ENCODE data around the gene FGFR4. TPM values are rescaled to one million over a fixed set of nuclear protein-coding genes. Genes with fewer than 3 reads are reported as not detected.

FGFR4 gene
- total RNA-seq, 1 experiment from 2014 or later = 14.7 TPM

DNA sequence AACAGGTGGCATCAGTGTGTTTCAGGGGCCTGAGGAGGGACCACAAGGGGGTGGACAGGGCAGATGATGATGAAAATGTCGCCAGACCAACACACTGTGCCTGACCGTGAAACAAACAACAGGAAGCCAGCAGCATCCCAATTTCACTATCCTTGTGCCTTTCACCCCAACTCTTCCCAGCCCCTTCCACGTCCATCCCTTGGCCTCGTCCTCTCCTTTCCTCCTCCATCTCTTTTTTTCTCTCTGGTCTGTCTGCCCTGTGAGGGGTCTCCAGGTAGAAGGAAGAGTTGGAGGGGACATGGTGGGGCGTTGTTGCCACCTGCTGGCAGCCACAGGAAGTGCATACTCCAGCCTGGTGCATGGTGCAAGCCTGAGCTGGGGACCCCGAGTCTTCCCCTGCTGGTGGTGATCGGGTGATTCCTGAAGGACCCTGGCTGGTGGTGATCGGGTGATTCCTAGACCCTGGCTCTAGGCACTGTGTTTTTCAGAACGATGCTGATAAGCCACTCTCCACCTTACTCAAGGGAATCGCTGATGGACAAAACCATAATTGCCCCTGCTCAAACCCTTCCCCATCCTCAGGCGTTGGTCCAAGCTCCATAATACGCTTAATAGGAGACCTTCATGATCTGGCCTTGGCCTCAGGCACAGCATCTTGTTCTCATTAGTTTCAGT lies 25.1 kb downstream of the FGFR4 start:
- Histone ChIP-seq H3K27ac (no peak overlapping the region), H3F3A (ENCODE audit: insufficient read depth, low read depth) (no peaks in the 10 kb centered on the region), H3K27me3 (ENCODE audit: insufficient read depth, low read depth) (no peaks in the 10 kb centered on the region), H3K79me2 (ENCODE audit: low read depth) (no peaks in the 10 kb centered on the region), H4K20me1 (ENCODE audit: insufficient read depth) (no peaks in the 10 kb centered on the region), H3K36me3 (ENCODE audit: low read depth) (no peaks in the 10 kb centered on the region), H2AFZ (no peak overlapping the region), H3K9me3 (ENCODE audit: insufficient read depth, low read depth) (no peaks in the 10 kb centered on the region), H3K4me3 (no peak overlapping the region), H3K4me2 (no peak overlapping the region), H3K9me2 (ENCODE audit: insufficient read depth) (no peaks in the 10 kb centered on the region), H3K4me1 (replicated peaks; ENCODE audit: insufficient read depth) (no peaks in the 10 kb centered on the region)
- POLR2A ChIA-PET (ENCODE audit: unreplicated experiment) = no interaction called here
- no TSS peak for BruUV-seq (replicated peaks)
- intact Hi-C loops (cut with micrococcal nuclease; ENCODE audit: unreplicated experiment) = loop anchor here (1.0 to 10.0 kb wide), 4 partner anchors 40 to 1385 kb away; no protein-coding TSS in a partner anchor
- TF ChIP-seq, protein P1, sequence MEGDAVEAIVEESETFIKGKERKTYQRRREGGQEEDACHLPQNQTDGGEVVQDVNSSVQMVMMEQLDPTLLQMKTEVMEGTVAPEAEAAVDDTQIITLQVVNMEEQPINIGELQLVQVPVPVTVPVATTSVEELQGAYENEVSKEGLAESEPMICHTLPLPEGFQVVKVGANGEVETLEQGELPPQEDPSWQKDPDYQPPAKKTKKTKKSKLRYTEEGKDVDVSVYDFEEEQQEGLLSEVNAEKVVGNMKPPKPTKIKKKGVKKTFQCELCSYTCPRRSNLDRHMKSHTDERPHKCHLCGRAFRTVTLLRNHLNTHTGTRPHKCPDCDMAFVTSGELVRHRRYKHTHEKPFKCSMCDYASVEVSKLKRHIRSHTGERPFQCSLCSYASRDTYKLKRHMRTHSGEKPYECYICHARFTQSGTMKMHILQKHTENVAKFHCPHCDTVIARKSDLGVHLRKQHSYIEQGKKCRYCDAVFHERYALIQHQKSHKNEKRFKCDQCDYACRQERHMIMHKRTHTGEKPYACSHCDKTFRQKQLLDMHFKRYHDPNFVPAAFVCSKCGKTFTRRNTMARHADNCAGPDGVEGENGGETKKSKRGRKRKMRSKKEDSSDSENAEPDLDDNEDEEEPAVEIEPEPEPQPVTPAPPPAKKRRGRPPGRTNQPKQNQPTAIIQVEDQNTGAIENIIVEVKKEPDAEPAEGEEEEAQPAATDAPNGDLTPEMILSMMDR (conservative IDR thresholded peaks at IDR 0.05) = peak; percentile 98
- TF ChIP-seq EZH2 (IDR thresholded peaks at IDR 0.05; ENCODE audit: low read depth) = no peak
- DNase-seq = peak in 1 of 2 experiments; percentile 67
- CTCF ChIA-PET = interaction anchor here (0.5 to 3.4 kb wide), 6 partner anchors 40 to 453 kb away, joined by 3 to 22 read pairs (median 4); partner anchors contain the start of gene UIMC1

DNA sequence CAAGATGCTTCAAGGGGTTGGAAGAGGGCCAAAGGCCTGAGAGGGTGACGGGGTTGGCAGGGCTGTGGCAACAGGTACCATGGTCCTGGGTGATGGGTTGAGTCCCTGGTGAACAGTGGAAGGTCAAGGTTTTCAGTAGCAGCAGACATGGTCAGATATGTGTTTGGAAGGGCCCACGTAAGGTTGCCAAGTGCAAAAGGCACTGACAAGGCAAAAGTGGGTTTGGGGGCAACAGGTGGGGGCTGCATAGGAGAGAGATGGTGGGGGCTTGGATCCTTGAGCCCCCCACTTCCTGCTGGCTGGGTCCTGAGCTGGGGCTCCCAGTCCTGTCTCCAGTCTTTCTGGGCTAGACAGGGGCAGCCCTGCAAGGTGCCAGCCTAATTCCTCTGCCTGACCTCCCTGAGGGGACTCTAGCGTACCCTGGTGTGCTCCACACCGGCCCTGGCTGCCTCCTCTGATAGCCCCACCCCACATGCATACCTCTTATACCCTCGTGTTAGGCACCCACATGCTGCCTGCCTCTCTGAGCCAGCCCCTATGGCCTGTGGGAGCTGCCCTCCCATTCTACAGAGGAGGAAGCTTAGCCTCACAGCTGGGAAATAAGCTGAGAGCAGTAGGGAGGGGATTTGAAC lies 26.0 kb downstream of the FGFR4 start:
- CTCF ChIA-PET = interaction anchor here (0.5 to 3.4 kb wide), 7 partner anchors 40 to 454 kb away, joined by 3 to 22 read pairs (median 5); partner anchors contain the start of gene UIMC1
- intact Hi-C loops (cut with micrococcal nuclease; ENCODE audit: unreplicated experiment) = loop anchor here (1.0 to 10.0 kb wide), 4 partner anchors 40 to 1385 kb away; no protein-coding TSS in a partner anchor
- Histone ChIP-seq H4K20me1 (ENCODE audit: insufficient read depth) (no peaks in the 10 kb centered on the region), H3K27ac (no peak overlapping the region), H3K36me3 (ENCODE audit: low read depth) (no peaks in the 10 kb centered on the region), H3F3A (ENCODE audit: insufficient read depth, low read depth) (no peaks in the 10 kb centered on the region), H3K9me3 (ENCODE audit: insufficient read depth, low read depth) (no peaks in the 10 kb centered on the region), H3K4me2 (no peak overlapping the region), H3K79me2 (ENCODE audit: low read depth) (no peaks in the 10 kb centered on the region), H3K4me3 (no peak overlapping the region), H3K27me3 (ENCODE audit: insufficient read depth, low read depth) (no peaks in the 10 kb centered on the region), H3K9me2 (ENCODE audit: insufficient read depth) (no peaks in the 10 kb centered on the region), H3K4me1 (replicated peaks; ENCODE audit: insufficient read depth) (no peaks in the 10 kb centered on the region), H2AFZ (no peak overlapping the region)
- DNase-seq = no peak
- POLR2A ChIA-PET (ENCODE audit: unreplicated experiment) = no interaction called here
- BruUV-seq (replicated peaks) = no TSS peak
- TF ChIP-seq, protein P1 (conservative IDR thresholded peaks at IDR 0.05) = no peak
- no peak for TF ChIP-seq EZH2 (IDR thresholded peaks at IDR 0.05; ENCODE audit: low read depth)

DNA sequence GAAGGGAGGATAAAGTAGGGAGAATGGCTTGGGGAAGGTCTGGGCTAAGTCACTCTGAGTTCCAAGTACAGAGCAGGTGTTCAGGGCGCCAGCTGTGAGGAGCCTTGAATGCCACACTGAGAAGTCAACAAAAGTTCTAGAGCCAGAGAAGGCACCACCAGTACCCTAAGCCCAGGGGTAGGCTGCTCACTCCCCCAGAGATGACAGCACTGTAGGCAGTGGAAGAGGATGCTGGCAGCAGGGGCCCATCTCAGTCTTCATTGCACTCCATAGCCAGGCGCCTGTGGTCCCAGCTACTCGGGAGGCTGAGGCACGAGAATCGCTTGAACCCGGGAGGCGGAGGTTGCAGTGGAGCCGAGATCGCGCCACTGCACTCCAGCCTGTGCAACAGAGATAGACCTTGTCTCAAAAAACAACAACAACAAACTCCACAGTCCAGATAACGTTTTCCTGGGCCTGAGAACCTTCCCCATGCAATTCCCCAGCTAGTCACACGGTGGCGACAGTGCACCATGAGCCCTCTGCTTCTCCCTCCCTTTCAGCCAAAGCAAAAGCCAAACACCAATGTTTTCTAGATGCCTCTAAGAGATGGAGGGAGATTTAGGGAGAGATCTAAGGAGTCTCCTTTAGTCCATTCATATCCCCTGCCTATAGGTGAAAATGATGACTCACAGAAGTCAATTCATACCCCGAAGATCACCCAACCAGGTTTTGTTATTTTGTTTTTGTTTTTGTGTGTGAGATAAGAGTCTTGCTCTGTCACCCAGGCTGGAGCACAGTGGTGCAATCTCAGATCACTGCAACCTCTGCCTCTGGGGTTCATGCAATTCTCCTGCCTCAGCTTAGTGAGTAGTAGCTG lies 27.1 kb downstream of the FGFR4 start:
- intact Hi-C loops (cut with micrococcal nuclease; ENCODE audit: unreplicated experiment) = loop anchor here (1.0 to 10.0 kb wide), 8 partner anchors 187 to 1386 kb away; no protein-coding TSS in a partner anchor
- CTCF ChIA-PET = interaction anchor here (0.5 to 2.6 kb wide), 6 partner anchors 42 to 453 kb away, joined by 3 to 16 read pairs (median 4); no protein-coding TSS in a partner anchor
- H3K4me1 ChIP-seq (replicated peaks; ENCODE audit: insufficient read depth) = no peaks in the 10 kb centered on the region
- H2AFZ ChIP-seq = no peak overlapping the region
- H3K9me2 ChIP-seq (ENCODE audit: insufficient read depth) = no peaks in the 10 kb centered on the region
- no peak overlapping the region for H3K4me3 ChIP-seq
- H3K36me3 ChIP-seq (ENCODE audit: low read depth) = no peaks in the 10 kb centered on the region
- H4K20me1 ChIP-seq (ENCODE audit: insufficient read depth) = no peaks in the 10 kb centered on the region
- no peaks in the 10 kb centered on the region for H3K79me2 ChIP-seq (ENCODE audit: low read depth)
- H3K27ac ChIP-seq = no peak overlapping the region
- peak; percentile 52 to 81 for DNase-seq
- no peak overlapping the region for H3K4me2 ChIP-seq
- POLR2A ChIA-PET (ENCODE audit: unreplicated experiment) = no interaction called here
- H3F3A ChIP-seq (ENCODE audit: insufficient read depth, low read depth) = no peaks in the 10 kb centered on the region
- TF ChIP-seq EZH2 (IDR thresholded peaks at IDR 0.05; ENCODE audit: low read depth) = no peak
- TF ChIP-seq, protein P1 (conservative IDR thresholded peaks at IDR 0.05) = peak; percentile 98
- BruUV-seq (replicated peaks) = no TSS peak
- H3K27me3 ChIP-seq (ENCODE audit: insufficient read depth, low read depth) = no peaks in the 10 kb centered on the region
- no peaks in the 10 kb centered on the region for H3K9me3 ChIP-seq (ENCODE audit: insufficient read depth, low read depth)
